Measurements from ENCODE around the gene VEGFA. TPM values are rescaled to one million over a fixed set of nuclear protein-coding genes. Genes with fewer than 3 reads are reported as not detected.

The VEGFA gene
- total RNA-seq, 4 donors from 2014 or later: 36.2 to 91.3 (median 70.4) TPM

- TF ChIP-seq POLR2A (IDR thresholded peaks at IDR 0.05) (no peak), CTCF (IDR thresholded peaks at IDR 0.05) (no peak)
- 44 to 46% methylated on average over 7 to 8 of the region's 8 CpGs for WGBS, 2 donors
- no peak for DNase-seq (ENCODE audit: low spot score in 2 of 2)
- intact Hi-C loops (cut with DNase I; ENCODE audit: low total_unique reads): loop anchor here (2.0 kb wide), 1 partner anchor 308 kb away; no protein-coding TSS in a partner anchor
- no peak overlapping the region for H3K4me3 ChIP-seq (ENCODE audit: low read depth, poor library complexity, severe bottlenecking)
Observed at GRCh38 chr6:43768983-43769525, 957 bp upstream of the VEGFA start.

GRCh38 chr6:43770372-43771209 lies 580 bp downstream of the VEGFA start:
- intact Hi-C loops (cut with DNase I; ENCODE audit: low total_unique reads): no loop called here
- peak; percentile 50 to 92 for DNase-seq (ENCODE audit: low spot score in 2 of 2)
- 0 to 1% methylated on average over 56 to 57 of the region's 84 CpGs for WGBS, 2 donors
- peak overlapping the region; percentile 85 for H3K4me3 ChIP-seq (ENCODE audit: low read depth, poor library complexity, severe bottlenecking)
- no peak for TF ChIP-seq POLR2A (IDR thresholded peaks at IDR 0.05)
- no peak for TF ChIP-seq CTCF (IDR thresholded peaks at IDR 0.05)

GRCh38 chr6:43771210-43771857 lies 1.3 kb downstream of the VEGFA start:
- TF ChIP-seq POLR2A (IDR thresholded peaks at IDR 0.05) (no peak), CTCF (IDR thresholded peaks at IDR 0.05) (no peak)
- H3K4me3 ChIP-seq (ENCODE audit: low read depth, poor library complexity, severe bottlenecking): peak overlapping the region; percentile 85
- DNase-seq (ENCODE audit: low spot score in 2 of 2): peak; percentile 49 to 94
- WGBS, 2 donors: 1% methylated on average over 37 to 54 of the region's 66 CpGs
- intact Hi-C loops (cut with DNase I; ENCODE audit: low total_unique reads): no loop called here

GRCh38 chr6:43771858-43772680 lies 2.1 kb downstream of the VEGFA start:
- intact Hi-C loops (cut with DNase I; ENCODE audit: low total_unique reads): no loop called here
- peak overlapping the region; percentile 85 for H3K4me3 ChIP-seq (ENCODE audit: low read depth, poor library complexity, severe bottlenecking)
- DNase-seq (ENCODE audit: low spot score in 2 of 2): peak; percentile 51 to 92
- TF ChIP-seq CTCF (IDR thresholded peaks at IDR 0.05) (no peak), POLR2A (IDR thresholded peaks at IDR 0.05) (no peak)
- WGBS, 2 donors: 6 to 8% methylated on average over 17 to 34 of the region's 48 CpGs

- peak in 1 of 2 donors; percentile 82 for DNase-seq (ENCODE audit: low spot score in 2 of 2)
- no peak for TF ChIP-seq CTCF (IDR thresholded peaks at IDR 0.05)
- TF ChIP-seq POLR2A (IDR thresholded peaks at IDR 0.05): no peak
- peak overlapping the region; percentile 85 for H3K4me3 ChIP-seq (ENCODE audit: low read depth, poor library complexity, severe bottlenecking)
- WGBS, 2 donors: 34 to 51% methylated on average over 7 of the region's 7 CpGs
- intact Hi-C loops (cut with DNase I; ENCODE audit: low total_unique reads): no loop called here
Observed at GRCh38 chr6:43772681-43773049, 2.7 kb downstream of the VEGFA start.

Measured in lower leg skin (tissue), 4 donors.